ENCODE results near the gene SLC15A1.

SLC15A1 gene

GRCh38 chr13:98672947-98673613 is 79.4 kb downstream of the SLC15A1 start:
- no peak for DNase-seq (ENCODE audit: low read depth)
- no peak overlapping the region for H3K4me3 ChIP-seq (ENCODE audit: low read depth, low read length)

DNA sequence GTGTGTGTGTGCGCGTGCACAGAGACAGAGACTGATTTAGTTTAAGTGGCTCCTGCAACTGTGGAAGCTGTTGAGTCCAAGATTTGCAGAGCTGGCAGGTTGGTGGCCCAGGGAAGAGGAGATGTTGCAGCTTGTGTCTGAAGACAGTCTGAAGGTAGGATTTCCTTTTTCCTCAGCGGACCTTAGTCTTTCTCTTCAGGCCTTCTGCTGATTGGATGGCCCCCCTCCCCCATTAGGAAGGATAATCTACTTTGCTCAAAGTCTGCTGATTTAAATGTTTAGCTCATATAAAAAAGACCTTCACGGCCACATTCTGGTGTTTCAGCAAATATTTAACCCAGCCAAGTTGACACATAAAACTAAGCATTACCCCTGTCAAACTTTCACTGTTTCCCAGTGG is 84.3 kb downstream of the SLC15A1 start:
- H3K4me3 ChIP-seq (ENCODE audit: low read depth, low read length) = no peak overlapping the region
- no peak for DNase-seq (ENCODE audit: low read depth)

- H3K4me3 ChIP-seq (ENCODE audit: low read depth, low read length) = no peak overlapping the region
- no peak for DNase-seq (ENCODE audit: low read depth)
Measured at GRCh38 chr13:98665638-98665995, 86.9 kb downstream of the SLC15A1 start.

DNA sequence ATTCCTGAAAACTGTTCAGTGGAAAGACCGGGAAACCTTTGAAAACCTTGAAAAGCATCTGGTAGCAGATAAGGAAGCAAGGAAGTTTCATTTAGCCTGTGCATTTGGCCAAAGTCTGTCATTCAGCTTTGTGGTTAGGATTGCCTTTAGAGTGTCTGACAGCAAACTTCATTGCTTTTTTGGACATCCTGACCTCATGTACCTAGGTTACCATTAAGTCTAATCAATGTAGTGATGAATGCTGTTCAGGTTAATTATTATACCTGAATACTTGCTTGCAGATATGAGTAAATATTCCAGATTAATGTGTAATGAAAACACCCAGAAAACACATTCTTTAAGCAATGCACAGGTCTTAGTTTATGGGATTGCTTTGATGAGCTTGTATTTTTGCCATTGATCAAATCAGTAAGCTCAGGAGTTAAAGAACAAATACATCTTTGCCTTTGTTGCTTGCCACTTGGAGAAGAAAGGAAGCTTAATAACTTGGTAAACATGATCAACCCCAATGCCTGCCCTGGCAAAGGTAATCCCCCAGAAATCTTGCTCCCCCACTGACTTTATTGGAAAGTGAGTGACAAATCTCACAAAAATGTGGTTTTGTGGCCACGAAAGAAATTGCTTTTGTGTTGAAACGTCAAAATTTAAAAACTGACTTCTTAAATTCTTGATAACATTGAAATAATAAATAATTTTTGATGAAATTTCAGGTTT is 87.4 kb downstream of the SLC15A1 start:
- H3K4me3 ChIP-seq (ENCODE audit: low read depth, low read length) = no peak overlapping the region
- no peak for DNase-seq (ENCODE audit: low read depth)

DNA sequence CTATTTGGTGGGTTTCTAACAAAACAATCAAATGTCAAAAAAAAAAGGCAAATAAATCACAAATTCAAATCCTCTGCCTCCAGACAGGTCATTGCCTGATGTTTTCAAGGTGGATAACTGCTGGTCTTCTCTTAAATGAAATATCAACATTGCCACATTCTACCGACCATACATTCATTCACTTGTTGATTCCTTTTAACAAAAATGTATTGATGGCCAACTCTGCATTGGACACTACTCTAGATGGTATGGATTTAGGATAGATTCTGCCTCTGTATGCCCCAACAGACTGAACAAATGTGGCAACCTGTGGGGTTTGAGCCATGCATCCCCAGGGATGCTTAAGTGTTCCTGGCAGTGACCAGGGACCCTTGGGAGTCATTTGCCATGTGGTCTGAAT is 88.0 kb downstream of the SLC15A1 start:
- no peak overlapping the region for H3K4me3 ChIP-seq (ENCODE audit: low read depth, low read length)
- no peak for DNase-seq (ENCODE audit: low read depth)

DNA sequence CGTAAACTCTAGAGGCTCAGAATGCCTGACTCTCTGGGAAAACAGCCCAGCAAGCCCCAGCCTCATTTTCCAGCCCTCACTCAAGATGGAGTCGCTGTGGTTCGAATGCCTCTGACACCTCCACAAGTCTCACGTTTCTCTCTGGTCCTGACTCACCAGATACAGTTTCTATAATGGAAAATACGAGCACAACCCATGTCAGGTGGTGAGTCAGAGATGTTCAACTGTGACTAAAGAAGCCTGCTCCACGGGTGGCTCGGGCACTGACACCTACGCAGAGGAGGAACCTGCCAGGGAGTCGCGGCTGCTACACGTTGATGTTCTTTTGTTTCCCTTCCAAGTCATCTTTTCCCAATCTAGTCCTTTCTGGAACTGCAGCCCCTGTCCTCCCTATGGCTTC is 88.4 kb downstream of the SLC15A1 start:
- no peak overlapping the region for H3K4me3 ChIP-seq (ENCODE audit: low read depth, low read length)
- DNase-seq (ENCODE audit: low read depth) = no peak

GRCh38 chr13:98658131-98658530 is 94.3 kb downstream of the SLC15A1 start:
- DNase-seq (ENCODE audit: low read depth) = no peak
- no peak overlapping the region for H3K4me3 ChIP-seq (ENCODE audit: low read depth, low read length)

GRCh38 chr13:98657506-98658085 is 94.9 kb downstream of the SLC15A1 start:
- DNase-seq (ENCODE audit: low read depth) = no peak
- no peak overlapping the region for H3K4me3 ChIP-seq (ENCODE audit: low read depth, low read length)

DNA sequence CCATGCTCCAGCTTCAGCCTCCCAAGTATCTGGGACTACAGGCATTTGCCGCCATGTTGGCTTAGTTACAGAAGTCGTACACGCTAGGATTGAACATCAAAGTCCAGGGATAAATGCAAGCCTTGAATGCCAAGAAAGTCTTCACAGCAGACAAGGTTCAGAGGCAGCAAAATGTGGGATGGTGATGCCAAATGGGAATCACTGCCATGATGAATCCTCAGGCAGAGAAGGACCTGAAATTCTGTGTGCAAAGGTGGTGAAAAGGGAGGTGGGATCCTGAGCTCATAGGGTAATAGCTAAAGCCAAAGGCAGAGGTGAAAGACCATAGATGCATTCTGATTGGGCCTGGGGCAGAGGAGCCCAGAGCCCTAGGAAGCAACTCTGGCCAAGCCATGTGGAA is 96.2 kb downstream of the SLC15A1 start:
- DNase-seq (ENCODE audit: low read depth) = no peak
- no peak overlapping the region for H3K4me3 ChIP-seq (ENCODE audit: low read depth, low read length)

GRCh38 chr13:98653463-98653985 is 98.9 kb downstream of the SLC15A1 start:
- DNase-seq (ENCODE audit: low read depth) = peak; percentile 21
- no peak overlapping the region for H3K4me3 ChIP-seq (ENCODE audit: low read depth, low read length)

DNA sequence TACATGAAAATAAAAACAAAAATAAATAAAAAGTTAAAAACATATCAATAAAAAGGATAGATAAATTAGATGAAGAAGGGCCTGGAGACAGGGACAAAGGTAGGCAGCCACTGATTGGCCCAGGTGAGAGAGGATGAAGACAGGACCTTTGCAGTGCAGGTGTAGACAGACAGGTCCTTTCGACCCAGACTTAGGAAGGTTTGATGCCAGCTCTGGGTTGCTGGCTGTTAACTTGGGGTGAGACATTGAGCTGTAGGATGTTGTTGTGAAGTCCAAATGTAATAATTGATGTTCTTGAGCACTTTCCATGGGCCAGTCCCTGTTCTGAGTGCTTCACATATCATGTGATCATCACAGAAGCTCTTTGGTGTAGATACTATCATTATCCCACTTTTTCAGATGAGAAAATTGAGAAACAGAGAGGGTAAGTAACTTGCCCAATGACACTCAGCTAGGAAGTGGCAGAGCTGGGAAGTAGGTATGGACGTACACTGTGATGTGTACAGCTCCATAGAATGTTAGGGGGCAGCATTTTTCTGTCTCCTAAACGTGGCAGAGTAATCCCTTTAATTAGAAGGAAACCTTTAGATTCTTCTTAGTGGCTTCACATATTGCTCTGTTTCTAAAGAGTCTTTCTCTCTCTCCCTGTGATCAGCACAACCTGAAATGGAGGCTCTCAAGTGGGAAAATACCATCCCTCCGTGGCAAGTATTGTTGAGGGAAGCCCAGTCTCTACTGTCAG is 99.6 kb downstream of the SLC15A1 start:
- no peak for DNase-seq (ENCODE audit: low read depth)
- no peak overlapping the region for H3K4me3 ChIP-seq (ENCODE audit: low read depth, low read length)

GRCh38 chr13:98652276-98652675 is 100.2 kb downstream of the SLC15A1 start:
- no peak for DNase-seq (ENCODE audit: low read depth)
- H3K4me3 ChIP-seq (ENCODE audit: low read depth, low read length) = no peak overlapping the region

DNA sequence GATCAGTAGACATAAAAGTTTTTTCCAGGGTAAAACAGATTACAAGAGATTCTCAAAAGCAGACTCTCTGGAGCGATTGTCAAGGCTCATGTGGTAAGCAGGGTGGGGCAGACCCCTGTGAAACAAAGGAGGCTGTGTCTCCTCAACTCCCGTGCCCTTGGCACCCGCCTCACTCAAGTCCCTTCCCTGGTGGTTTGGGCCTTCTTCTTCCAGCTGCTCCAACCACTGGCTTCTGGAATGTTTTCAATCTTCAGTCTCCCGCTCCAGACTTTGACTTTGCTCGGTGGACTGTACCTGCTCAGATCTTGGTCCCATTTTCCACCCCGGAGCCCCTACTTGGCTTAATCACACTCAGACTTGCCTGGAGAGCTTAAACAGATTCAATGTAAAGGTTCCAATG is 100.7 kb downstream of the SLC15A1 start:
- no peak overlapping the region for H3K4me3 ChIP-seq (ENCODE audit: low read depth, low read length)
- DNase-seq (ENCODE audit: low read depth) = no peak

DNA sequence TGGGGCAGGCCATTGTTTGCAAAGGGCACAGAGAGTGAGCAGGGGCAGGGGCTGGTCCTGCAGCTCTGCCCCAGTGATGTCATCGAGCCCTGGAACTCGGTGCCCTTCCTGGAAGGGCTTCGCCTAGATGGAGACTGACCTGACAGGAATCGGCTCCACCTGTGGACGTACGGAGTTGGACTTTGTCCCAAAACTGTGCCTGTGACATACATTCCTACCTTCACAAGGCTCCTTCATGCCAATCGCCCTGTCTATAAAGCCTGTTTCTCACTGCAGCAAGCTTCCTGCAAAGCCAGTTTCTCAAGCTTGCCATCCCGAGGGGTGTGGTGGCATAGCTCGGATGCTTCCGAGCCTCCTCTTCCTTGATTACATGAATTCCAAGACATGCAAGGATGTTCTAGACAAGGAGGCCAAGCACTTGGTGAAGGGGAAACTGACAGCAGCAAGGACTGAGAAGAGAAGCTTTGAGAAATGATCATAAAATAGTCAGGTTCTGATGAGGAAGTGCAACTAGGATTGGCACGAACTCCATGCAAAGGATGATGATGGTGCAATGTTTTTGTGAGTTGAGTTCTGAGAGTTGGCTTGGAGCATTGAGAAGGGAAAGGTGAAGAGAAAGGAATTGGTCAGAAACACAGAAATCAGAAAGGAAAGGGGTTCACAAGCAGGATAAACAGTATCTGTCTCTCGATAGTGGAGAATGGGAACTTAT is 101.9 kb downstream of the SLC15A1 start:
- DNase-seq (ENCODE audit: low read depth) = no peak
- no peak overlapping the region for H3K4me3 ChIP-seq (ENCODE audit: low read depth, low read length)

GRCh38 chr13:98649861-98650260 is 102.6 kb downstream of the SLC15A1 start:
- no peak for DNase-seq (ENCODE audit: low read depth)
- no peak overlapping the region for H3K4me3 ChIP-seq (ENCODE audit: low read depth, low read length)

- H3K4me3 ChIP-seq (ENCODE audit: low read depth, low read length) = no peak overlapping the region
- no peak for DNase-seq (ENCODE audit: low read depth)
Measured at GRCh38 chr13:98648686-98649085, 103.8 kb downstream of the SLC15A1 start.

DNA sequence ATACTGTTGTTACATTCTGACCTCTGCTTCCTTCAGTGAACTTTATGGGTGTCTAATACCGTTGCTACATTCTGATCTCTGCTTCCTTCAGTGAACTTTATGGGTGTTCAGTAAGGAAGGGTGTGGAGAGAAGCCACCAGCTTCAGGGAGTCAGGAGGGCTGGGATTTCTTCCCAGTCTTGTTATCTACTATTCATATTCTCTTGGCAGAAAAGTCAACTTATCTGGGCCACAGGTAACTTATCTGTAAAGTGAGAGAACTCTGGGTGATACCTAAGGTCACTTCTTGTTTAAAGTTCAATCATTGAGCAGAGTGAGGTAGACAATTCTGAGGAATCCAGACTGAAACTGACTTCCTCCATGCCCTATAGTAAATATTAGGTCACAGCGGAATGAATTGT is 104.3 kb downstream of the SLC15A1 start:
- H3K4me3 ChIP-seq (ENCODE audit: low read depth, low read length) = no peak overlapping the region
- DNase-seq (ENCODE audit: low read depth) = no peak

DNA sequence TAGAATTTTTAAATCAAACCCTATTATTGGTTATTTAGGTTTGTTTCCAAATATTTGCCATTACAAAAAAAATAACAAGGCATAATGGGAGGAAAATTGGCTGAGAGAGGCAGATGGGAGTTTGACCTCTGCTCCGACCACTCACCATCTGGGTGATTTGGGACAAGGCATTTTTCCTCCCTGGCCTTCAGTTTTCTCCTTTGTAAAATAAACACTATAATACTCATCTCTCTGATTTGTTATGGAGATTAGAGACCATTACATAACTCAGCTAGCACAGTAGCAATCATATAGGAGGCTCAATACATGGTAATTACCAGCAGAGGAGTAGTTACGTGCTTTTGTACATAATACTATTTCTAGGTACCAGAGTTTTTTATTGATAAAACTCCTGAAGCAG is 105.4 kb downstream of the SLC15A1 start:
- DNase-seq (ENCODE audit: low read depth) = no peak
- H3K4me3 ChIP-seq (ENCODE audit: low read depth, low read length) = no peak overlapping the region

DNA sequence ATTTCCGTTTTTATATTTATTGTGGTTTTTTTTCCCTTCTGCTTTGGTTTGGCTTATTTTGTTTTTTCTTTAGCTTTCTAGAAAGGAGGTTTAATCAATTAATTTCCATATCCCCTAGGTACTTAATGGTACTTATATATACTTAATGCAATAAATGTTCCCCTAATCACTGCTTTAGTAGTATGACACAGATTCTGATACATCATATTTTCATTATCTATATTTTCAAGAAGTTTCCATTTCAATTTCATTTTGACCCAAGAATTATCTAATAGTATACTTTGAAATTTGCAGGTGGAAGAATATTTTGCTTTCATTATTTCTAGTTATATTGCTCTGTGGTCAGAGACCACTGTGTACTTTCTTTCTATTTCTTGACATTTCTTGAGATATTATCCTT is 109.0 kb downstream of the SLC15A1 start:
- H3K4me3 ChIP-seq (ENCODE audit: low read depth, low read length) = no peak overlapping the region
- DNase-seq (ENCODE audit: low read depth) = no peak

- H3K4me3 ChIP-seq (ENCODE audit: low read depth, low read length) = no peak overlapping the region
- DNase-seq (ENCODE audit: low read depth) = no peak
Measured at GRCh38 chr13:98641075-98641474, 111.4 kb downstream of the SLC15A1 start.
